H9 (cell line): Measurements from ENCODE around the gene USP46. TPM values are rescaled to one million over a fixed set of nuclear protein-coding genes. Genes with fewer than 3 reads are reported as not detected.

ENCODE experiments used
- DNase-seq: peaks from one replicate; pipeline ENCODE4 v3.0.0-alpha.2; 2017
- H2AFZ ChIP-seq: one replicate; pipeline ENCODE4 v1.6.1; 2013; ENCODE audit warnings: mild to moderate bottlenecking, low read length, control low read depth, moderate library complexity
- H2AK5ac ChIP-seq: 2 replicates; pipeline ENCODE4 v1.6.1; 2013; ENCODE audit warnings: low read length, control low read depth, mixed read lengths; ENCODE audit not compliant: insufficient read length
- H2BK120ac ChIP-seq: one replicate; pipeline ENCODE4 v1.6.1; 2013; ENCODE audit warnings: low read depth, mild to moderate bottlenecking, low read length, control low read depth, inconsistent platforms; ENCODE audit not compliant: poor library complexity, severe bottlenecking
- H2BK12ac ChIP-seq: 2 replicates; pipeline ENCODE4 v1.6.1; 2013; ENCODE audit warnings: low read length, control low read depth, mixed read lengths, low read depth; ENCODE audit not compliant: insufficient read length
- H2BK15ac ChIP-seq: 2 replicates; pipeline ENCODE4 v1.6.1; 2013; ENCODE audit warnings: low read depth, low read length, control low read depth
- H2BK20ac ChIP-seq: one replicate; pipeline ENCODE4 v1.6.1; 2013; ENCODE audit warnings: low read depth, mild to moderate bottlenecking, low read length, control low read depth, inconsistent platforms; ENCODE audit not compliant: poor library complexity, severe bottlenecking
- H2BK5ac ChIP-seq: 2 replicates; pipeline ENCODE4 v1.6.1; 2013; ENCODE audit warnings: low read length, control low read depth, mixed read lengths; ENCODE audit not compliant: insufficient read length
- H3K14ac ChIP-seq: 2 replicates; pipeline ENCODE4 v1.6.1; 2013; ENCODE audit warnings: low read length, control low read depth; ENCODE audit not compliant: insufficient read depth
- H3K18ac ChIP-seq: 2 replicates; pipeline ENCODE4 v1.6.1; 2013; ENCODE audit warnings: low read depth, mild to moderate bottlenecking, mixed read lengths, low read length, control low read depth; ENCODE audit not compliant: insufficient read length
- H3K23ac ChIP-seq: 2 replicates; pipeline ENCODE4 v1.6.1; 2013; ENCODE audit warnings: low read length, control low read depth, mixed read lengths, low read depth; ENCODE audit not compliant: insufficient read length
- H3K23me2 ChIP-seq: 2 replicates; pipeline ENCODE4 v1.6.1; 2013; ENCODE audit warnings: low read depth, mild to moderate bottlenecking, mixed read lengths, low read length, control low read depth; ENCODE audit not compliant: insufficient read length, poor library complexity, severe bottlenecking
- H3K27ac ChIP-seq: 2 replicates; pipeline ENCODE4 v1.5.1; 2013; ENCODE audit warnings: low read length, control low read depth, mixed read lengths, low read depth; ENCODE audit not compliant: insufficient read length
- H3K27me3 ChIP-seq: 2 replicates; pipeline ENCODE4 v1.6.1; 2013; ENCODE audit warnings: low read length, control low read depth, inconsistent platforms; ENCODE audit not compliant: insufficient read depth
- H3K4ac ChIP-seq: 2 replicates; pipeline ENCODE4 v1.6.1; 2013; ENCODE audit warnings: low read depth, mild to moderate bottlenecking, control low read depth, inconsistent platforms, low read length, moderate library complexity
- H3K4me1 ChIP-seq: 2 replicates; pipeline ENCODE4 v1.6.1; 2013; ENCODE audit warnings: low read length, control low read depth, inconsistent platforms; ENCODE audit not compliant: insufficient read depth
- H3K4me2 ChIP-seq: 2 replicates; pipeline ENCODE4 v1.6.1; 2013; ENCODE audit warnings: low read length, control low read depth, mixed read lengths; ENCODE audit not compliant: insufficient read length, insufficient read depth
- H3K56ac ChIP-seq: 2 replicates; pipeline ENCODE4 v1.6.1; 2013; ENCODE audit warnings: low read depth, mild to moderate bottlenecking, mixed read lengths, low read length, control low read depth; ENCODE audit not compliant: insufficient read length
- H3K79me1 ChIP-seq: 2 replicates; pipeline ENCODE4 v1.6.1; 2013; ENCODE audit warnings: low read depth, mild to moderate bottlenecking, moderate library complexity, low read length, control low read depth, inconsistent platforms; ENCODE audit not compliant: insufficient read depth, poor library complexity, severe bottlenecking
- H3K79me2 ChIP-seq: 2 replicates; pipeline ENCODE4 v1.6.1; 2013; ENCODE audit warnings: low read length, control low read depth, inconsistent platforms; ENCODE audit not compliant: insufficient read depth
- H3K9ac ChIP-seq: 2 replicates; pipeline ENCODE4 v1.6.1; 2013; ENCODE audit warnings: low read length, control low read depth, mixed read lengths; ENCODE audit not compliant: insufficient read length; ENCODE audit errors: extremely low read depth
- H3K9me3 ChIP-seq: one replicate; pipeline ENCODE4 v1.6.1; 2013; ENCODE audit warnings: low read depth, low read length, inconsistent platforms; ENCODE audit not compliant: control insufficient read depth
- H3T11ph ChIP-seq: one replicate; pipeline ENCODE4 v1.6.1; 2013; ENCODE audit warnings: mild to moderate bottlenecking, low read length, control low read depth, inconsistent platforms
- H4K20me1 ChIP-seq: one replicate; pipeline ENCODE4 v1.6.1; 2013; ENCODE audit not compliant: control insufficient read depth, insufficient read length, insufficient read depth
- H4K5ac ChIP-seq: 2 replicates; pipeline ENCODE4 v1.6.1; 2013; ENCODE audit warnings: low read depth, mild to moderate bottlenecking, mixed read lengths, low read length, control low read depth; ENCODE audit not compliant: insufficient read length
- H4K8ac ChIP-seq: replicated peaks from 2 replicates; pipeline ENCODE4 v1.6.1; 2013; ENCODE audit warnings: low read length, control low read depth, mixed read lengths, low read depth; ENCODE audit not compliant: insufficient read length
- H4K91ac ChIP-seq: 2 replicates; pipeline ENCODE4 v1.6.1; 2013; ENCODE audit warnings: low read depth, mild to moderate bottlenecking, moderate library complexity, mixed read lengths, low read length, control low read depth; ENCODE audit not compliant: insufficient read length
- H3K27ac Mint-ChIP-seq, 3 experiments: 2 replicates in 2 of 3; 3 replicates in 1 of 3; pipeline ENCODE4 v1.8.0; 2020 to 2021; ENCODE audit warnings: mixed read lengths in 3 of 3, mild to moderate bottlenecking in 1 of 3, moderate library complexity in 1 of 3
- H3K27me3 Mint-ChIP-seq: 2 replicates; pipeline ENCODE4 v1.8.0; 2021; ENCODE audit warnings: low read depth, mild to moderate bottlenecking, moderate library complexity, mixed read lengths
- H3K36me3 Mint-ChIP-seq, 3 experiments: 2 replicates in 2 of 3; 3 replicates in 1 of 3; pipeline ENCODE4 v1.8.0; 2020 to 2021; ENCODE audit warnings: low read depth in 3 of 3, mixed read lengths in 3 of 3; ENCODE audit not compliant: insufficient read depth in 1 of 3
- H3K4me1 Mint-ChIP-seq, 2 experiments: 2 replicates each; pipeline ENCODE4 v1.8.0; 2020; ENCODE audit warnings: mixed read lengths in 2 of 2
- H3K4me3 Mint-ChIP-seq, 2 experiments: 2 replicates in 1 of 2; 3 replicates in 1 of 2; pipeline ENCODE4 v1.8.0; 2020 to 2021; ENCODE audit warnings: mild to moderate bottlenecking in 2 of 2, mixed read lengths in 2 of 2, moderate library complexity in 1 of 2
- H3K9me3 Mint-ChIP-seq, 2 experiments: 2 replicates in 1 of 2; 3 replicates in 1 of 2; pipeline ENCODE4 v1.8.0; 2020; ENCODE audit warnings: mild to moderate bottlenecking in 2 of 2, mixed read lengths in 2 of 2, moderate library complexity in 1 of 2
- CTCF ChIP-seq: fragments of 200-600 bp; sonication (generic); conservative IDR thresholded peaks from 3 replicates; pipeline ENCODE4 v1.8.0; 2021; ENCODE audit warnings: antibody characterized with exemption, mild to moderate bottlenecking
- WGBS: extraction: QIAGEN DNeasy Blood & Tissue Kit; methylation state at CpG from one replicate; pipeline ENCODE4 v1.1.7; 2013; ENCODE audit warnings: missing lambda C conversion rate, low lambda C conversion rate, mixed read lengths; ENCODE audit not compliant: insufficient read length; ENCODE audit errors: extremely low coverage; 5-methylcytosine and 5-hydroxymethylcytosine counted together
- total RNA-seq: library from RNA; stranded (reverse); gene quantifications from 2 replicates; pipeline ENCODE4 v1.2.1, GENCODE V29; 2021

USP46 gene
- total RNA-seq, 1 experiment from 2014 or later = 59.8 TPM

- Histone ChIP-seq H2AK5ac (no peak overlapping the region), H3K4ac (no peak overlapping the region), H3K27ac (no peak overlapping the region), H2BK15ac (no peak overlapping the region), H3K79me1 (no peaks in the 10 kb centered on the region), H3K79me2 (no peaks in the 10 kb centered on the region), H2BK12ac (no peak overlapping the region), H3K23ac (no peak overlapping the region), H2AFZ (no peak overlapping the region), H3K4me1 (no peaks in the 10 kb centered on the region), H3K4me2 (no peak overlapping the region), H3K27me3 (no peaks in the 10 kb centered on the region), H2BK20ac (no peak overlapping the region), H3K23me2 (no peaks in the 10 kb centered on the region), H3K9ac (no peak overlapping the region), H3K9me3 (no peaks in the 10 kb centered on the region), H4K91ac (no peak overlapping the region), H4K8ac (no peak overlapping the region), H4K5ac (no peak overlapping the region), H2BK120ac (no peak overlapping the region), H4K20me1 (no peaks in the 10 kb centered on the region), H3T11ph (no peak overlapping the region), H2BK5ac (no peak overlapping the region), H3K18ac (no peak overlapping the region), H3K14ac (no peak overlapping the region), H3K56ac (no peak overlapping the region)
- H3K27ac Mint-ChIP-seq = peak overlapping the region in 2 of 3 experiments; percentile 83 to 92; a peak in 2 of 7 replicates
- no CpG with 5 or more reads among the region's 13 CpGs for WGBS
- H3K4me3 Mint-ChIP-seq = no peak overlapping the region
- TF ChIP-seq CTCF = peak; percentile 96
- H3K36me3 Mint-ChIP-seq = peaks cover 0 to 1% (median 0%) of the 10 kb centered on the region in 3 experiments; a peak in 1 of 7 replicates
- H3K27me3 Mint-ChIP-seq = no peaks in the 10 kb centered on the region
- DNase-seq = peak; percentile 74
- peaks cover 0 to 2% of the 10 kb centered on the region in 2 experiments; a peak in 1 of 5 replicates for H3K9me3 Mint-ChIP-seq
- H3K4me1 Mint-ChIP-seq = peaks cover 23 to 28% of the 10 kb centered on the region in 2 experiments
Observed at GRCh38 chr4:52545099-52546069, 113.7 kb downstream of the USP46 start.

Other genes with a start within 250 kb of the USP46 start
- gene ERVMER34-1, start 92.1 kb upstream of the USP46 start, total RNA-seq = 14.4 and 15.5 TPM in 2 replicates
- 28.3 and 30.0 TPM in 2 replicates for gene RASL11B, start 203.0 kb upstream of the USP46 start, total RNA-seq